HEK293 (cell line): ENCODE measurements around the gene BCL2L11.

ENCODE experiments used
- PRDM10 ChIP-seq: fragments of 450-650 bp; formaldehyde crosslinking; IDR thresholded peaks from 2 replicates; pipeline ENCODE4 v1.5.1; 2016; ENCODE audit warnings: missing biosample characterization, missing genetic modification characterization
- REST ChIP-seq: fragments of 450-650 bp; formaldehyde crosslinking; IDR thresholded peaks from 2 replicates; pipeline ENCODE4 v1.5.1; 2016; ENCODE audit warnings: missing biosample characterization, missing genetic modification characterization
- SP2 ChIP-seq: fragments of 450-650 bp; formaldehyde crosslinking; IDR thresholded peaks from 2 replicates; pipeline ENCODE4 v1.5.1; 2016; ENCODE audit warnings: missing biosample characterization, missing genetic modification characterization
- TCF7L2 ChIP-seq: IDR thresholded peaks from 2 replicates; pipeline ENCODE4 v1.6.1; 2011; ENCODE audit warnings: low read depth, mild to moderate bottlenecking, inconsistent platforms, low read length, moderate library complexity, borderline replicate concordance
- ZNF114 ChIP-seq: fragments of 450-650 bp; formaldehyde crosslinking; IDR thresholded peaks from 2 replicates; pipeline ENCODE4 v1.5.0; 2017; ENCODE audit warnings: missing biosample characterization, missing genetic modification characterization
- ZNF274 ChIP-seq, 2 experiments: fragments of 200-500 bp in 1 of 2; fragments of 450-650 bp in 1 of 2; sonication (Bioruptor generic) in 1 of 2; formaldehyde crosslinking in 1 of 2; IDR thresholded peaks; 2 replicates each; pipeline versions ENCODE4 v1.5.1 to v1.6.1; 2014 to 2016; ENCODE audit warnings: borderline replicate concordance in 1 of 2, inconsistent platforms in 1 of 2, low read length in 1 of 2, missing biosample characterization in 1 of 2, missing genetic modification characterization in 1 of 2
- ZNF37A ChIP-seq: fragments of 450-650 bp; IDR thresholded peaks from 2 replicates; pipeline ENCODE4 v1.5.1; 2018; ENCODE audit warnings: missing biosample characterization, missing genetic modification characterization
- ZNF624 ChIP-seq: fragments of 450-650 bp; formaldehyde crosslinking; IDR thresholded peaks from 2 replicates; pipeline ENCODE4 v1.5.1; 2017; ENCODE audit warnings: missing biosample characterization, missing genetic modification characterization
- ZXDB ChIP-seq: fragments of 450-650 bp; formaldehyde crosslinking; IDR thresholded peaks from 2 replicates; pipeline ENCODE4 v1.5.1; 2016; ENCODE audit warnings: missing biosample characterization, missing genetic modification characterization
- TF ChIP-seq, protein P1 (sequence below): fragments of 450-650 bp; formaldehyde crosslinking; IDR thresholded peaks from 2 replicates; pipeline ENCODE4 v1.5.1; 2016; ENCODE audit warnings: missing biosample characterization, missing genetic modification characterization
- TF ChIP-seq, protein P2 (sequence below): fragments of 450-650 bp; formaldehyde crosslinking; IDR thresholded peaks from 2 replicates; pipeline ENCODE4 v1.5.1; 2016; ENCODE audit warnings: missing biosample characterization, missing genetic modification characterization
- TF ChIP-seq, protein P3 (sequence below): fragments of 450-650 bp; formaldehyde crosslinking; IDR thresholded peaks from 2 replicates; pipeline ENCODE4 v1.5.1; 2016; ENCODE audit warnings: missing biosample characterization, missing genetic modification characterization

- TF ChIP-seq PRDM10 (no peak), ZXDB (tag by site-specific recombination) (no peak), REST (no peak), ZNF37A (tag by site-specific recombination) (no peak), SP2 (no peak), ZNF114 (no peak), ZNF624 (tag by site-specific recombination) (no peak), TCF7L2 (no peak), ZNF274 (IDR thresholded peaks at IDR 0.05; ENCODE audit: low read length) (no peak), ZNF274 (tag by site-specific recombination; IDR thresholded peaks at IDR 0.05; ENCODE audit: borderline replicate concordance) (no peak)
- TF ChIP-seq, protein P1, sequence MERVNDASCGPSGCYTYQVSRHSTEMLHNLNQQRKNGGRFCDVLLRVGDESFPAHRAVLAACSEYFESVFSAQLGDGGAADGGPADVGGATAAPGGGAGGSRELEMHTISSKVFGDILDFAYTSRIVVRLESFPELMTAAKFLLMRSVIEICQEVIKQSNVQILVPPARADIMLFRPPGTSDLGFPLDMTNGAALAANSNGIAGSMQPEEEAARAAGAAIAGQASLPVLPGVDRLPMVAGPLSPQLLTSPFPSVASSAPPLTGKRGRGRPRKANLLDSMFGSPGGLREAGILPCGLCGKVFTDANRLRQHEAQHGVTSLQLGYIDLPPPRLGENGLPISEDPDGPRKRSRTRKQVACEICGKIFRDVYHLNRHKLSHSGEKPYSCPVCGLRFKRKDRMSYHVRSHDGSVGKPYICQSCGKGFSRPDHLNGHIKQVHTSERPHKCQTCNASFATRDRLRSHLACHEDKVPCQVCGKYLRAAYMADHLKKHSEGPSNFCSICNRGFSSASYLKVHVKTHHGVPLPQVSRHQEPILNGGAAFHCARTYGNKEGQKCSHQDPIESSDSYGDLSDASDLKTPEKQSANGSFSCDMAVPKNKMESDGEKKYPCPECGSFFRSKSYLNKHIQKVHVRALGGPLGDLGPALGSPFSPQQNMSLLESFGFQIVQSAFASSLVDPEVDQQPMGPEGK (tag by site-specific recombination), result no peak
- TF ChIP-seq, protein P2, sequence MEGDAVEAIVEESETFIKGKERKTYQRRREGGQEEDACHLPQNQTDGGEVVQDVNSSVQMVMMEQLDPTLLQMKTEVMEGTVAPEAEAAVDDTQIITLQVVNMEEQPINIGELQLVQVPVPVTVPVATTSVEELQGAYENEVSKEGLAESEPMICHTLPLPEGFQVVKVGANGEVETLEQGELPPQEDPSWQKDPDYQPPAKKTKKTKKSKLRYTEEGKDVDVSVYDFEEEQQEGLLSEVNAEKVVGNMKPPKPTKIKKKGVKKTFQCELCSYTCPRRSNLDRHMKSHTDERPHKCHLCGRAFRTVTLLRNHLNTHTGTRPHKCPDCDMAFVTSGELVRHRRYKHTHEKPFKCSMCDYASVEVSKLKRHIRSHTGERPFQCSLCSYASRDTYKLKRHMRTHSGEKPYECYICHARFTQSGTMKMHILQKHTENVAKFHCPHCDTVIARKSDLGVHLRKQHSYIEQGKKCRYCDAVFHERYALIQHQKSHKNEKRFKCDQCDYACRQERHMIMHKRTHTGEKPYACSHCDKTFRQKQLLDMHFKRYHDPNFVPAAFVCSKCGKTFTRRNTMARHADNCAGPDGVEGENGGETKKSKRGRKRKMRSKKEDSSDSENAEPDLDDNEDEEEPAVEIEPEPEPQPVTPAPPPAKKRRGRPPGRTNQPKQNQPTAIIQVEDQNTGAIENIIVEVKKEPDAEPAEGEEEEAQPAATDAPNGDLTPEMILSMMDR (tag by site-specific recombination), result no peak
- TF ChIP-seq, protein P3, sequence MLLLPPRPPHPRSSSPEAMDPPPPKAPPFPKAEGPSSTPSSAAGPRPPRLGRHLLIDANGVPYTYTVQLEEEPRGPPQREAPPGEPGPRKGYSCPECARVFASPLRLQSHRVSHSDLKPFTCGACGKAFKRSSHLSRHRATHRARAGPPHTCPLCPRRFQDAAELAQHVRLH (tag by site-specific recombination), result no peak
Measured at GRCh38 chr2:111208639-111209038, 87.9 kb downstream of the BCL2L11 start.
